ENCODE data around the gene VRK1.
A peak's percentile ranks its signal among the peaks of the same experiment; 100 is the strongest.
"Not testable (repeated sequence)": the region's sequence is repeated elsewhere in the genome, so short reads cannot be mapped to it uniquely, and the experiment has no call there.

Gene VRK1

DNA sequence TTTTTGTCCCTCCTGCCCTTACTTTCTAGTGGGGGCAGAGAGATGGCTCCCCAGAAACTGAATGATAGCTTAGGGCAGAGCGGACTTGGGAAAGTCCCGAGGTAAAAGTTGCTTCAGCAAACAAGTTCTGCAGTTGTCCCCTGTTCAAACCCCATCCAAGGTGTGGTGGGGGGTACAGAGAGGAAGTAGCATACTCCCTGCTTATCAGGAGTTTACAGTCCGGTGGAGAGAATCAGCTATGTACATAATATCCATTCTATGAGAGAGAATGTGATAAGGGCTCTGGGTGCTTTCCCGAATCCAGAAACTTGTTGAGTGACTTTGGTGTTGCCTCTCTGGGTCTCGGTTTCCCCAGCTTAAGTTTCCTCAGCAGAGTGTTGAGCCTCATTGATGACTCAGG, 40.4 kb upstream of the VRK1 start:
- no peak for TF ChIP-seq POLR2AphosphoS5 (IDR thresholded peaks at IDR 0.05; ENCODE audit: borderline replicate concordance, low read depth, low read length)
- TF ChIP-seq EZH2 (IDR thresholded peaks at IDR 0.05) = no peak
- no peak for TF ChIP-seq FOXP2 (optimal IDR thresholded peaks at IDR 0.05; ENCODE audit: control extremely low read depth, extremely low read length, insufficient read depth)
- Histone ChIP-seq H3K9ac (ENCODE audit: insufficient read length) (no peak overlapping the region), H3K9me3 (ENCODE audit: low read depth, low read length) (no peaks in the 10 kb centered on the region), H3K4me3 (no peak overlapping the region), H3K27ac (no peak overlapping the region), H3K36me3 (ENCODE audit: insufficient read depth, low read length) (no peaks in the 10 kb centered on the region)
- no peak for DNase-seq (ENCODE audit: low read depth, low spot score)

DNA sequence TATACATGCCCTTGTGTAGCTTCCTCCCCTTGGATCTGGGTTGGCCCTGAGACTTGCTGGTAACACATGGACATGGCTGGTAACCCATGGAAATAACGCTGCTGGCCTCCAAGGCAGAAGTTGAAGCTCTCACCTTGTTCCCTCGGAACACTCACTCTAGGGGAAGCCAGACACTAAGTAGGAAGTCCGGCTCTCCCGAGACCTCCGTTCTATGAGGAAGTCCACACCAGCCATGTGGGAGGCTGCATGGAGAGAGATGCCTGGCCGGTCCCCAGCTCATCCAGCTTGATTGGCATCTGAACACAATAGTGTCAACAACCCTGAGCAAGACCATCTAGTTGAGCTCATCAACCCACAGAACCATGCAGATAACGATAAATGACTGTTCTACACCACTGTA, 39.7 kb upstream of the VRK1 start:
- no peak overlapping the region for H3K4me3 ChIP-seq
- no peak for TF ChIP-seq POLR2AphosphoS5 (IDR thresholded peaks at IDR 0.05; ENCODE audit: borderline replicate concordance, low read depth, low read length)
- TF ChIP-seq FOXP2 (optimal IDR thresholded peaks at IDR 0.05; ENCODE audit: control extremely low read depth, extremely low read length, insufficient read depth) = no peak
- no peak for TF ChIP-seq EZH2 (IDR thresholded peaks at IDR 0.05)
- no peaks in the 10 kb centered on the region for H3K9me3 ChIP-seq (ENCODE audit: low read depth, low read length)
- no peak overlapping the region for H3K27ac ChIP-seq
- no peak for DNase-seq (ENCODE audit: low read depth, low spot score)
- H3K36me3 ChIP-seq (ENCODE audit: insufficient read depth, low read length) = no peaks in the 10 kb centered on the region
- H3K9ac ChIP-seq (ENCODE audit: insufficient read length) = no peak overlapping the region

- DNase-seq (ENCODE audit: low read depth, low spot score) = no peak
- Histone ChIP-seq H3K36me3 (ENCODE audit: insufficient read depth, low read length) (no peaks in the 10 kb centered on the region), H3K9me3 (ENCODE audit: low read depth, low read length) (no peaks in the 10 kb centered on the region), H3K9ac (ENCODE audit: insufficient read length) (no peak overlapping the region), H3K4me3 (no peak overlapping the region), H3K27ac (no peak overlapping the region)
- TF ChIP-seq FOXP2 (optimal IDR thresholded peaks at IDR 0.05; ENCODE audit: control extremely low read depth, extremely low read length, insufficient read depth) (no peak), POLR2AphosphoS5 (IDR thresholded peaks at IDR 0.05; ENCODE audit: borderline replicate concordance, low read depth, low read length) (no peak), EZH2 (IDR thresholded peaks at IDR 0.05) (no peak)
Measured at GRCh38 chr14:96761066-96761465, 36.1 kb upstream of the VRK1 start.

DNA sequence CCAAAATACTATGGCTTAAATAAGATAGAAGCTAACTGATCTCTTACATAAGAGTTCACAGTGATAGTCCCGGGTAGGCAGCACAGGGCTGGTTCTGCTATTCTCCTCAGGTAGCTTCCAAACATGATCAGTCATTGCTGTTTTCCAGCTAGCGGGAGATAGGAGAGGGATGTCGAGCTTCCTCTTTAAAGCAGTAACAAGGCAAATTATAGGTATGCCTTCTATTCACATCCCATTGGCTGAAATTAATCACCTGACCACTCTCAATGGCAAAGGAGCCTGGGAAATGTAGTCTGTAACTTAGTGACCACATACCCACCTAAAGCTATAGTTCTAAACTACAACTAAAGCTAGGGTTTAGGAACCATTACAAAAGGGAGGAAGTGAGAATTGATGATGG, 34.5 kb upstream of the VRK1 start:
- Histone ChIP-seq H3K9ac (ENCODE audit: insufficient read length) (no peak overlapping the region), H3K36me3 (ENCODE audit: insufficient read depth, low read length) (no peaks in the 10 kb centered on the region), H3K9me3 (ENCODE audit: low read depth, low read length) (no peaks in the 10 kb centered on the region), H3K4me3 (no peak overlapping the region), H3K27ac (no peak overlapping the region)
- peak; percentile 45 for DNase-seq (ENCODE audit: low read depth, low spot score)
- TF ChIP-seq POLR2AphosphoS5 (IDR thresholded peaks at IDR 0.05; ENCODE audit: borderline replicate concordance, low read depth, low read length) = no peak
- no peak for TF ChIP-seq FOXP2 (optimal IDR thresholded peaks at IDR 0.05; ENCODE audit: control extremely low read depth, extremely low read length, insufficient read depth)
- TF ChIP-seq EZH2 (IDR thresholded peaks at IDR 0.05) = no peak

DNA sequence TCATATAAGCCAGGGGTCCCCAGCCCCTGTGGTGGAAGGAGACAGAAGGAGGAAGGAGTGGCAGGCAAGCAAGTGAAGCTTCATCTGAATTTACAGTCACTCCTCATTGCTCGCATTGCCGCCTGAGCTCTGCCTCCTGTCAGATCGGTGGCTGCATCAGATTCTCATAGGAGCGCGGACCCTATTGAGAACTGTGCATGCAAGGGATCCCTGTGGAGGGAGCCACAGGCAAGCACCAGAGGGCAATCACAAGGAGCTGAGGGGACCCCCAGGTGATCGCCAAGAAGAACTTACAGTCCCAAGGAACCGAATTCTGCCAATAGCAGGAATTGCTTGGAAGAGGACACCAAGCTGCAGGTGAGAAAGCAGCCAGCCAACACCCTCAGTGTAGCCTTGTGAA, 33.2 kb upstream of the VRK1 start:
- no peak overlapping the region for H3K9ac ChIP-seq (ENCODE audit: insufficient read length)
- H3K27ac ChIP-seq = no peak overlapping the region
- H3K36me3 ChIP-seq (ENCODE audit: insufficient read depth, low read length) = no peaks in the 10 kb centered on the region
- DNase-seq (ENCODE audit: low read depth, low spot score) = no peak
- no peaks in the 10 kb centered on the region for H3K9me3 ChIP-seq (ENCODE audit: low read depth, low read length)
- no peak for TF ChIP-seq POLR2AphosphoS5 (IDR thresholded peaks at IDR 0.05; ENCODE audit: borderline replicate concordance, low read depth, low read length)
- no peak overlapping the region for H3K4me3 ChIP-seq

GRCh38 chr14:96765205-96765604, 32.0 kb upstream of the VRK1 start:
- H3K27ac ChIP-seq; H3K36me3 ChIP-seq (ENCODE audit: insufficient read depth, low read length); H3K9me3 ChIP-seq (ENCODE audit: low read depth, low read length); H3K4me3 ChIP-seq; H3K9ac ChIP-seq (ENCODE audit: insufficient read length); DNase-seq (ENCODE audit: low read depth, low spot score): not testable (repeated sequence)

GRCh38 chr14:96772929-96773328, 24.3 kb upstream of the VRK1 start:
- DNase-seq (ENCODE audit: low read depth, low spot score) = no peak
- Histone ChIP-seq H3K36me3 (ENCODE audit: insufficient read depth, low read length) (no peaks in the 10 kb centered on the region), H3K27ac (no peak overlapping the region), H3K4me3 (no peak overlapping the region), H3K9me3 (ENCODE audit: low read depth, low read length) (no peaks in the 10 kb centered on the region), H3K9ac (ENCODE audit: insufficient read length) (no peak overlapping the region)
- TF ChIP-seq POLR2AphosphoS5 (IDR thresholded peaks at IDR 0.05; ENCODE audit: borderline replicate concordance, low read depth, low read length) (no peak), EZH2 (IDR thresholded peaks at IDR 0.05) (no peak), FOXP2 (optimal IDR thresholded peaks at IDR 0.05; ENCODE audit: control extremely low read depth, extremely low read length, insufficient read depth) (no peak)

GRCh38 chr14:96776791-96777190, 20.4 kb upstream of the VRK1 start:
- no peaks in the 10 kb centered on the region for H3K36me3 ChIP-seq (ENCODE audit: insufficient read depth, low read length)
- DNase-seq (ENCODE audit: low read depth, low spot score) = no peak
- TF ChIP-seq EZH2 (IDR thresholded peaks at IDR 0.05) = no peak
- TF ChIP-seq POLR2AphosphoS5 (IDR thresholded peaks at IDR 0.05; ENCODE audit: borderline replicate concordance, low read depth, low read length) = no peak
- TF ChIP-seq FOXP2 (optimal IDR thresholded peaks at IDR 0.05; ENCODE audit: control extremely low read depth, extremely low read length, insufficient read depth) = no peak
- no peak overlapping the region for H3K9ac ChIP-seq (ENCODE audit: insufficient read length)
- H3K9me3 ChIP-seq (ENCODE audit: low read depth, low read length) = no peaks in the 10 kb centered on the region
- H3K4me3 ChIP-seq = no peak overlapping the region
- H3K27ac ChIP-seq = no peak overlapping the region

DNA sequence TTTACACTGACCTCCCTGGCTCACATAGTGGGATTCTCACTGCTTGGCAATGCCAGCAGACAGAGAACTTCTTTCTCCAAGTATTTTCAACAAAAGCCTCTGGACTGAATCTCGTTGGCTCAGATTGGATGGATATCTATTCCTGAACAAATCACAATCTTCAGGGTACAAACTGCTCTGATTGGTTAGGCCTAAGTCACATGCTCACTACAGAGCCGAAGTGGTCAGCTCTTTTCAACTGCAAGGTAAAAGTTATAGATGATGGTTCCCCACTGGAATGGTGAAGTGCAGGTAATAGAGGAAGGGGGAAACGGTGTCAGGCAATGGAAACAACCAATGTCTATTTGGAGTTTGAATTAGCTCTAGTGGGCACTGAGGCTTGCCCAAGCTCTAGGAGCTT, 16.7 kb upstream of the VRK1 start:
- no peak for TF ChIP-seq FOXP2 (optimal IDR thresholded peaks at IDR 0.05; ENCODE audit: control extremely low read depth, extremely low read length, insufficient read depth)
- Histone ChIP-seq H3K36me3 (ENCODE audit: insufficient read depth, low read length) (no peaks in the 10 kb centered on the region), H3K27ac (no peak overlapping the region), H3K9ac (ENCODE audit: insufficient read length) (no peak overlapping the region), H3K9me3 (ENCODE audit: low read depth, low read length) (no peaks in the 10 kb centered on the region), H3K4me3 (no peak overlapping the region)
- DNase-seq (ENCODE audit: low read depth, low spot score) = no peak

Data from SK-N-MC (cell line).